ENCODE measurements around the gene SPINT2. TPM values are rescaled to one million over a fixed set of nuclear protein-coding genes. Genes with fewer than 3 reads are reported as not detected.
"Not testable (repeated sequence)": the region's sequence is repeated elsewhere in the genome, so short reads cannot be mapped to it uniquely, and the experiment has no call there.

Gene SPINT2
- total RNA-seq, 1 experiment from 2014 or later: 442 TPM

DNA sequence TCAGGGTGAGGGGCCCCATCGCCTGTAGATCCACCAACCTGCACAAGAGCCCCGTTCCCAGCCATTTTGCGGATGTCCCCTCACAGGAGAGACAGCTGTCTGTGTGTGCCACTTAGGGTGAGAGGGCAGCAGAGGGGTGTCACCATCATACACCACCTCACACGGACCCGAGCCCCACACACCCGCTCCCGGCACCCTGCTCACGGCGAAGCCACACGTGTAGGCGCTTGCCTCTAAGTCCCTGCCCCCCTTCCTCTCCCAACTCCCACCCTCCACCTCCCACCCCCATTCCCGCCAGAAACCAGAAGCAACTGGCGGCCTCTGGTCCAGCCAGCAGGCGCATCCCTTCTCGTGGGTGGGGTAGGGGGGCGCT, 36.4 kb upstream of the SPINT2 start:
- Histone ChIP-seq H3F3A (ENCODE audit: low read length, unreplicated experiment) (no peaks in the 10 kb centered on the region), H3K27ac (ENCODE audit: low read length) (no peak overlapping the region), H4K20me1 (ENCODE audit: low read length) (no peaks in the 10 kb centered on the region), H2AFZ (ENCODE audit: low read length) (no peak overlapping the region), H3K79me2 (ENCODE audit: low read length) (no peaks in the 10 kb centered on the region; the same call in 1 of the 2 replicates), H3K9ac (ENCODE audit: low read length) (no peak overlapping the region), H3K9me3 (ENCODE audit: low read length) (no peaks in the 10 kb centered on the region), H3K36me3 (ENCODE audit: low read depth, low read length) (no peaks in the 10 kb centered on the region), H3K27me3 (ENCODE audit: low read length) (0 out of 2 replicates have a peak, but pooled peaks cover 2% of the 10 kb centered on the region), H3K4me1 (ENCODE audit: insufficient read depth, low read length) (no peaks in the 10 kb centered on the region), H3K4me2 (ENCODE audit: low read length) (no peak overlapping the region), H3K9me2 (replicated peaks; ENCODE audit: low read length) (no peaks in the 10 kb centered on the region), H3K4me3 (ENCODE audit: low read length) (no peak overlapping the region)
- intact Hi-C loops (cut with micrococcal nuclease): no loop called here
- ATAC-seq (no peak), DNase-seq (no peak)
- ChIA-PET CTCF (no interaction called here), POLR2A (ENCODE audit: unreplicated experiment) (no interaction called here)
- TF ChIP-seq EZH2 (IDR thresholded peaks at IDR 0.05; ENCODE audit: low read length, unreplicated experiment) (no peak), EZH2phosphoT487 (IDR thresholded peaks at IDR 0.05; ENCODE audit: borderline replicate concordance, low read length) (no peak)
- TF ChIP-seq, protein P1, sequence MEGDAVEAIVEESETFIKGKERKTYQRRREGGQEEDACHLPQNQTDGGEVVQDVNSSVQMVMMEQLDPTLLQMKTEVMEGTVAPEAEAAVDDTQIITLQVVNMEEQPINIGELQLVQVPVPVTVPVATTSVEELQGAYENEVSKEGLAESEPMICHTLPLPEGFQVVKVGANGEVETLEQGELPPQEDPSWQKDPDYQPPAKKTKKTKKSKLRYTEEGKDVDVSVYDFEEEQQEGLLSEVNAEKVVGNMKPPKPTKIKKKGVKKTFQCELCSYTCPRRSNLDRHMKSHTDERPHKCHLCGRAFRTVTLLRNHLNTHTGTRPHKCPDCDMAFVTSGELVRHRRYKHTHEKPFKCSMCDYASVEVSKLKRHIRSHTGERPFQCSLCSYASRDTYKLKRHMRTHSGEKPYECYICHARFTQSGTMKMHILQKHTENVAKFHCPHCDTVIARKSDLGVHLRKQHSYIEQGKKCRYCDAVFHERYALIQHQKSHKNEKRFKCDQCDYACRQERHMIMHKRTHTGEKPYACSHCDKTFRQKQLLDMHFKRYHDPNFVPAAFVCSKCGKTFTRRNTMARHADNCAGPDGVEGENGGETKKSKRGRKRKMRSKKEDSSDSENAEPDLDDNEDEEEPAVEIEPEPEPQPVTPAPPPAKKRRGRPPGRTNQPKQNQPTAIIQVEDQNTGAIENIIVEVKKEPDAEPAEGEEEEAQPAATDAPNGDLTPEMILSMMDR (conservative IDR thresholded peaks at IDR 0.05; ENCODE audit: low read depth, low read length): no peak
- BruUV-seq (replicated peaks): no TSS peak

DNA sequence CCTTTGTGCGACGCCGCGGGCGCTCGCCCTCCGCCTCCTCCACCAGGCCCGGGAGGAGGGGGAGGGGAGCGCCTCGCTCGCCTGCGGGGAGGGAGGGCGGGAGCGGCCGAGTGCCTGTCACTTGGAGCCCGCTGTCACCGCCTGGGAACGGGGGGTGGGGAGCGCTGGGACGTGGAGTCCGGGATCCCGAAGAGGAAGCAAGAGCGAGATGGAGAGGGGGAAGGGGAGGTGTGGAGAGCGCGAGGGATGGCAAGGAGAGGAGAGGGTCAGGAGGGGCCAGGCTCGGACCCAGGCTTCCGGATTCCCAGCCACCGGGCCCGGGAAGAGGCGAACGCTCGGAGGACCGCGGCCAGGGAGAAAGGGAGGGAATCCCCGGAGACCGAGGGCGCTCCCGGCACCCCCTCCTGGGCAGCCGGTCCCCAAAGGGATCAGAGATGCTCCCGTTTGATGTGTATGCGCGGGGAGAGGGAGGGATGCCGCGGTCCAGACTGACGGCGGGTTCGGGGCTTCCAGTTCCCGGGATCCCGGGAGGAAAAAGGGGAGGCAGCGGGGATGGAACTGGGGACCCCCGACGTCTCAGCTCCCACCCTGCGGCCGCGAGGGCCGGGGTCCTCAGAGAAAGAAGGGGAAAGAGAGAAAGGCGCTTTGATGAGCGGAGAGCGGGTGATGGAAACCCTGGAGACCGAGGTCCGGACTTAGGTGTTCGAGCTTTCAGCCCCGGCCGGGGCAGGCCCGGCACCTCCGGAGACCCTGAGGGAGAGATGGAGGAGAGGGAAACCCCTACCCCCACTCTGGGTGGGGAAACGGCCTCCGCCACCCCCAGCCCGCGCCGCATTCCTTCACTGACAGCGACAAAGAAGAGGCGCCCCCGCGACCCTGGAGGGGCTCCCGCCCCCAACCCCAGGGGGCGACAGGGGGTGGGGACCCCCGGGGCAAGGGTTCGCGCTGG, 35.6 kb upstream of the SPINT2 start:
- intact Hi-C loops (cut with micrococcal nuclease): no loop called here
- Histone ChIP-seq H2AFZ (ENCODE audit: low read length) (peak overlapping the region; percentile 68; the same call in 1 of the 2 replicates), H3K79me2 (ENCODE audit: low read length) (no peaks in the 10 kb centered on the region), H3F3A (ENCODE audit: low read length, unreplicated experiment) (no peaks in the 10 kb centered on the region), H3K4me2 (ENCODE audit: low read length) (peak overlapping the region; percentile 85), H3K9ac (ENCODE audit: low read length) (no peak overlapping the region), H3K36me3 (ENCODE audit: low read depth, low read length) (no peaks in the 10 kb centered on the region), H3K9me2 (replicated peaks; ENCODE audit: low read length) (no peaks in the 10 kb centered on the region), H4K20me1 (ENCODE audit: low read length) (no peaks in the 10 kb centered on the region), H3K9me3 (ENCODE audit: low read length) (no peaks in the 10 kb centered on the region), H3K4me1 (ENCODE audit: insufficient read depth, low read length) (no peaks in the 10 kb centered on the region), H3K4me3 (ENCODE audit: low read length) (peak overlapping the region; percentile 60), H3K27ac (ENCODE audit: low read length) (no peak overlapping the region), H3K27me3 (ENCODE audit: low read length) (0 out of 2 replicates have a peak, but pooled peaks cover 2% of the 10 kb centered on the region)
- ChIA-PET POLR2A (ENCODE audit: unreplicated experiment) (no interaction called here), CTCF (no interaction called here)
- TF ChIP-seq EZH2phosphoT487 (IDR thresholded peaks at IDR 0.05; ENCODE audit: borderline replicate concordance, low read length) (no peak), EZH2 (IDR thresholded peaks at IDR 0.05; ENCODE audit: low read length, unreplicated experiment) (no peak)
- TF ChIP-seq, protein P1 (conservative IDR thresholded peaks at IDR 0.05; ENCODE audit: low read depth, low read length): no peak
- ATAC-seq: no peak
- BruUV-seq (replicated peaks): no TSS peak
- DNase-seq: no peak

DNA sequence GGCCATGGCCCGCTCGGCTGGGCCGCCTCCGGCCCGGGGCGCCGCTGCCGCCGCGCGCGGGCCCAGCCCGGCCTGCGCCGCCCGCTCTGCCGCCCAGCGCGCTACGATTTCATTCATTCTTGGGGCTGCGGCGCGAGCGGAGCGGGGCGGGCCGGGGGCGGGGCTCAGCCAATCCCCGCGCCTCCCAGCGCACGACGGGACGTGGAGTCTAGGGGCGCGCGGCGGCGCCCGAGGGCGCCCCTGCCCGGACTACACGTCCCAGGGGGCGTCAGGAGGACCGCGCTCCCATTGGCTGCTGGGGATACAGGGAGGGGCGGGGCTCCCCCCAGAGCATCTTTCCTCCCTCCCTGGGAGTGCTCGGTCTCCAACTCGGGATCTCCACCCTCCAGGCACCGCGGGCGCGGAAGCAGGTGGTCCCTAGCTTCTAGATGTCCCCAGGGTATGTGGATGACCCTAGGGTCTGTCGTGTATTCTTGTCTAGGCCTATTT, 34.7 kb upstream of the SPINT2 start:
- Histone ChIP-seq H3K27ac (ENCODE audit: low read length) (no peak overlapping the region), H3F3A (ENCODE audit: low read length, unreplicated experiment) (no peaks in the 10 kb centered on the region), H3K36me3 (ENCODE audit: low read depth, low read length) (no peaks in the 10 kb centered on the region), H3K9me2 (replicated peaks; ENCODE audit: low read length) (no peaks in the 10 kb centered on the region), H2AFZ (ENCODE audit: low read length) (no peak overlapping the region), H3K9me3 (ENCODE audit: low read length) (no peaks in the 10 kb centered on the region), H4K20me1 (ENCODE audit: low read length) (no peaks in the 10 kb centered on the region), H3K4me3 (ENCODE audit: low read length) (no peak overlapping the region), H3K27me3 (ENCODE audit: low read length) (0 out of 2 replicates have a peak, but pooled peaks cover 2% of the 10 kb centered on the region), H3K4me2 (ENCODE audit: low read length) (no peak overlapping the region; the same call in 1 of the 2 replicates), H3K79me2 (ENCODE audit: low read length) (no peaks in the 10 kb centered on the region), H3K9ac (ENCODE audit: low read length) (no peak overlapping the region), H3K4me1 (ENCODE audit: insufficient read depth, low read length) (no peaks in the 10 kb centered on the region)
- TF ChIP-seq, protein P1 (conservative IDR thresholded peaks at IDR 0.05; ENCODE audit: low read depth, low read length): no peak
- TF ChIP-seq EZH2 (IDR thresholded peaks at IDR 0.05; ENCODE audit: low read length, unreplicated experiment) (no peak), EZH2phosphoT487 (IDR thresholded peaks at IDR 0.05; ENCODE audit: borderline replicate concordance, low read length) (no peak)
- peak; percentile 67 for DNase-seq
- BruUV-seq (replicated peaks): no TSS peak
- peak; percentile 77 for ATAC-seq
- ChIA-PET POLR2A (ENCODE audit: unreplicated experiment) (no interaction called here), CTCF (no interaction called here)
- intact Hi-C loops (cut with micrococcal nuclease): no loop called here

DNA sequence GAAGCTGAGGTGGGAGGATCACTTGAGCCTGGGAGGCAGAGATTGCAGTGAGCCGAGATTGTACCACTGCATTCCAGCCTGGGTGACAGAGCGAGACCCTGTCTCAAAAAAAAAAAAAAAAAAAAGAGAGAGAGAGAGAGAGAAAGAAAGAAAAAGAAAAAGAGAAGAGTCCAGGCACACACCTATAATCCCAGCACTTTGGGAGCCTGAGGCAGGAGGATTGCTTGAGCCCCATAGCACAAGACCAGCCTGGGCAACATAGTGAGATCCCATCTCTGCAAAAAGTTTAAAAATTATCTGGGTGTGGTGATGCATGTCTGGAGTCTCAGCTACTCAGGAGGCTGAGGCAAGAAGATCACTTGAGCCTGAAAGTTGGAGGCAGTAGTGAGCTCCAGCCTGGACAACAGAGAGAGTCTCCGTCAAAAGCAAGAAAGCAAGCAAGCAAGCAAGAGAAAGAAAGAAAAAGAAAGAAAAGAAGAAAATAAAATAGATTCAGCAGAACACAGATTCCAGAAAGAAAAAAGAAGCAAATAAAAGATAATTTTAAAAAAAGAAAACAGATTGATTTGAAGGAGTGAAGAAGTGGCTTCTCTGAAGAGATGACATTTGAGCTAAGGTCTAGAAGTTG, 33.8 kb upstream of the SPINT2 start:
- H3K4me3 ChIP-seq (ENCODE audit: low read length); intact Hi-C loops (cut with micrococcal nuclease); H3K4me2 ChIP-seq (ENCODE audit: low read length); POLR2A ChIA-PET (ENCODE audit: unreplicated experiment); H3K9me3 ChIP-seq (ENCODE audit: low read length); H3F3A ChIP-seq (ENCODE audit: low read length, unreplicated experiment); H2AFZ ChIP-seq (ENCODE audit: low read length); H3K4me1 ChIP-seq (ENCODE audit: insufficient read depth, low read length); H4K20me1 ChIP-seq (ENCODE audit: low read length); H3K9me2 ChIP-seq (replicated peaks; ENCODE audit: low read length); ATAC-seq; H3K27me3 ChIP-seq (ENCODE audit: low read length); H3K27ac ChIP-seq (ENCODE audit: low read length); BruUV-seq (replicated peaks); H3K9ac ChIP-seq (ENCODE audit: low read length); H3K36me3 ChIP-seq (ENCODE audit: low read depth, low read length); H3K79me2 ChIP-seq (ENCODE audit: low read length); DNase-seq: not testable (repeated sequence)
- CTCF ChIA-PET: interaction anchor here (0.7 kb wide), 3 partner anchors 21 to 323 kb away, joined by 3 to 4 read pairs (median 3); partner anchors contain the start of gene SIPA1L3
